Measurements from ENCODE around the gene ZNF579. TPM values are rescaled to one million over a fixed set of nuclear protein-coding genes. Genes with fewer than 3 reads are reported as not detected.
A peak's percentile ranks its signal among the peaks of the same experiment; 100 is the strongest.

Gene ZNF579
- total RNA-seq, 1 experiment from 2014 or later, result 19.9 TPM

DNA sequence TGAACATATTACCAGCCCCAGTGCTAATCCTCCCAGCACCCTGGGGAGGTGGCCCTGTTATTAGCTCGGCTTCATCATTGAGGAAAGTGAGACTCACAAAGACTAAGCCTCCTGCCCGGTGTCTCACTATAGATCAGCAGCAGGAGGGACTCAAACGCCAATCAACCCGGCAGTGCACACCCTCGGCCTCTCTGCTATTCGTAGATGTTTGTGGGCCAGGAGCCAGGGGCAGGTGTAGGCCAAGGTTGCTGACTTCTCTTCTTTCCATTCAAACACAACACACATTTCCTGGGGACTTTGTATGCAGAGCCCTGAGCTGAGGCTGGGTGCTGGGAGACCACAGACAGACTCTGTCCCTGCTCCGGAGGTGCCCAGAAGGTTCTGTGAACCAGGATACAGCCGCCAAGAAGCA, 25.9 kb downstream of the ZNF579 start:
- H3K9ac ChIP-seq (ENCODE audit: extremely low read depth, insufficient read length, low read length), result no peak overlapping the region
- H3K4ac ChIP-seq (ENCODE audit: low read depth, low read length), result no peak overlapping the region
- H3K79me2 ChIP-seq (ENCODE audit: insufficient read depth, low read length), result no peaks in the 10 kb centered on the region
- no peak overlapping the region for H4K91ac ChIP-seq (ENCODE audit: insufficient read length, low read depth, low read length)
- no peak overlapping the region for H3K56ac ChIP-seq (ENCODE audit: insufficient read length, low read depth, low read length)
- H2AK5ac ChIP-seq (ENCODE audit: insufficient read length, low read length), result no peak overlapping the region
- no peaks in the 10 kb centered on the region for H3K36me3 Mint-ChIP-seq (ENCODE audit: insufficient read depth in 1 of 3, low read depth in 3 of 3)
- DNase-seq, result no peak
- H2BK5ac ChIP-seq (ENCODE audit: insufficient read length, low read length), result no peak overlapping the region
- no peak overlapping the region for H3K23ac ChIP-seq (ENCODE audit: insufficient read length, low read depth, low read length)
- H2AFZ ChIP-seq (ENCODE audit: low read length), result no peak overlapping the region
- peaks cover 30 to 42% of the 10 kb centered on the region in 2 experiments for H3K4me1 Mint-ChIP-seq
- H3T11ph ChIP-seq (ENCODE audit: low read length), result no peak overlapping the region
- H3K27ac Mint-ChIP-seq, result peak overlapping the region in 2 of 3 experiments; percentile 78 to 93; a peak in 4 of 7 replicates
- H3K4me1 ChIP-seq (ENCODE audit: insufficient read depth, low read length), result peaks cover 8% of the 10 kb centered on the region; the same call in 1 of the 2 replicates
- H4K20me1 ChIP-seq (ENCODE audit: control insufficient read depth, insufficient read depth, insufficient read length), result no peaks in the 10 kb centered on the region
- no peaks in the 10 kb centered on the region for H3K9me3 ChIP-seq (ENCODE audit: control insufficient read depth, low read depth, low read length)
- H3K79me1 ChIP-seq (ENCODE audit: insufficient read depth, low read depth, low read length, poor library complexity, severe bottlenecking), result no peaks in the 10 kb centered on the region
- H2BK12ac ChIP-seq (ENCODE audit: insufficient read length, low read depth, low read length), result no peak overlapping the region
- H3K9me3 Mint-ChIP-seq, result no peaks in the 10 kb centered on the region; a peak in 1 of 5 replicates
- H3K18ac ChIP-seq (ENCODE audit: insufficient read length, low read depth, low read length), result no peak overlapping the region
- H3K14ac ChIP-seq (ENCODE audit: insufficient read depth, low read length), result no peak overlapping the region
- no peak overlapping the region for H2BK15ac ChIP-seq (ENCODE audit: low read depth, low read length)
- no peak overlapping the region for H3K4me3 Mint-ChIP-seq
- no peak overlapping the region for H3K4me2 ChIP-seq (ENCODE audit: insufficient read depth, insufficient read length, low read length)
- no peak overlapping the region for H4K8ac ChIP-seq (replicated peaks; ENCODE audit: insufficient read length, low read depth, low read length)
- peaks cover 5% of the 10 kb centered on the region for H3K23me2 ChIP-seq (ENCODE audit: insufficient read length, low read depth, low read length, poor library complexity, severe bottlenecking)
- TF ChIP-seq CTCF (conservative IDR thresholded peaks at IDR 0.05), result no peak
- H3K27me3 Mint-ChIP-seq (ENCODE audit: low read depth), result peaks cover 3% of the 10 kb centered on the region
- H4K5ac ChIP-seq (ENCODE audit: insufficient read length, low read depth, low read length), result no peak overlapping the region
- no peaks in the 10 kb centered on the region for H3K27me3 ChIP-seq (ENCODE audit: insufficient read depth, low read length)
- WGBS (ENCODE audit: extremely low coverage, insufficient read length, low lambda C conversion rate), result no CpG with 5 or more reads among the region's 8 CpGs
- H3K27ac ChIP-seq (ENCODE audit: insufficient read length, low read depth, low read length), result no peak overlapping the region
- no peak overlapping the region for H2BK20ac ChIP-seq (ENCODE audit: low read depth, low read length, poor library complexity, severe bottlenecking)
- H2BK120ac ChIP-seq (ENCODE audit: low read depth, low read length, poor library complexity, severe bottlenecking), result no peak overlapping the region

Data from H9 (cell line).